ENCODE measurements around the gene BATF2.

Gene BATF2

DNA sequence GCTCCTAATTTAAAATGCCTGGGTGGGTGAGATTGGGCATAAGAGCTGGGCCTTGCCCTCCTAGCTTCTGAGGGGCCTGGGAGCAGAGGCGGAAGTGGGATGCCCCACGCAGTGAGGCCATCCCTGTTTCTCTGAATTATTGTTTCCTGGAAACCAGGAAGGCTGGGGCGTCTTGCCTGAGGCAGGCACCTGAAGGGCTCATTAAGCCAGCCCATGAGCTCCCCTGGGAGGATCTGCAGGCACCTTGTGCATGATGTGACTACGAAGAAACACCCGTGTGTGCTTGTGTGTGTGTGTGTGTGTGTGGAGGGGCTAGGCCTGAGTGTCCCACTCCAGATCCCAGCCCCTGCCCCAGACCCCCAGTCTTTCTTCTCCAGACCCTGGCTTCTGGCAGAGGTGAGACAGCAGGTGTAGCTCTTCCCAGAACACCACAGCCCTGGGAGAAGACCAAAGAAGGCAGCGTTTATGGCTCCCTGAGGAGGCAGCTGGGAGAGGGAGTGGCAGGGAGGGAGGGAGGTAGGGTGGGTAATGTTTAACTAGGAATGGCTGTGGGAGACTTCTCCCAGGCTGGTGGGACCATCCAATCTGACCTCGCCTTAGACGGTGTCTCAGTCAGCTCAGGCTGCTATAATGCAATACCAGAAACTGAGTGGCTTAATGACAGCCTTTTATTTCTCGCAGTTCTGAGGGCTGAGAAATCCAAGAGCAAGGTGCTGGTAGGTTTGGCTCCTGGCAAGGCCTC, 2.1 kb upstream of the BATF2 start:
- Histone ChIP-seq H2BK120ac (ENCODE audit: low read depth, low read length) (no peak overlapping the region), H3K14ac (ENCODE audit: low read length in 2 of 2) (no peak overlapping the region), H2BK15ac (ENCODE audit: low read depth, poor library complexity, severe bottlenecking) (no peak overlapping the region), H2AK5ac (ENCODE audit: low read length, severe bottlenecking) (no peak overlapping the region), H2BK12ac (ENCODE audit: low read length in 2 of 2) (no peak overlapping the region), H2AFZ (ENCODE audit: low read depth, low read length) (no peak overlapping the region), H3K27ac (ENCODE audit: low read length, poor library complexity, severe bottlenecking) (no peak overlapping the region), H3K4me1 (ENCODE audit: control insufficient read depth, insufficient read depth, low read depth, low read length) (peaks cover 14% of the 10 kb centered on the region), H2BK5ac (ENCODE audit: low read depth, low read length, poor library complexity, severe bottlenecking) (no peak overlapping the region), H3K18ac (ENCODE audit: low read depth in 1 of 2, low read length in 2 of 2) (no peak overlapping the region), H3K4me2 (ENCODE audit: low read length, poor library complexity, severe bottlenecking) (no peak overlapping the region), H3K9ac (ENCODE audit: low read length) (no peak overlapping the region), H4K8ac (ENCODE audit: low read length) (no peak overlapping the region), H3K79me1 (replicated peaks; ENCODE audit: low read length, poor library complexity, severe bottlenecking) (no peaks in the 10 kb centered on the region), H4K91ac (ENCODE audit: low read length) (no peak overlapping the region), H3K36me3 (ENCODE audit: control insufficient read depth in 1 of 2, insufficient read depth in 2 of 2, low read depth in 1 of 2, low read length in 2 of 2) (no peaks in the 10 kb centered on the region), H3K4me3 (ENCODE audit: insufficient read depth in 1 of 2, low read depth in 1 of 2, low read length in 2 of 2) (no peak overlapping the region), H3K27me3 (ENCODE audit: control insufficient read depth in 1 of 2, insufficient read depth in 1 of 2, low read length in 2 of 2) (peaks cover 5 to 7% of the 10 kb centered on the region in 2 experiments), H3K4ac (ENCODE audit: low read depth in 1 of 2, low read length in 2 of 2) (no peak overlapping the region), H3K23ac (ENCODE audit: low read length in 2 of 2) (no peak overlapping the region), H3K9me3 (ENCODE audit: control insufficient read depth, low read length) (no peaks in the 10 kb centered on the region)
- DNase-seq: no peak
- 79% methylated on average over 7 of the region's 9 CpGs for WGBS

DNA sequence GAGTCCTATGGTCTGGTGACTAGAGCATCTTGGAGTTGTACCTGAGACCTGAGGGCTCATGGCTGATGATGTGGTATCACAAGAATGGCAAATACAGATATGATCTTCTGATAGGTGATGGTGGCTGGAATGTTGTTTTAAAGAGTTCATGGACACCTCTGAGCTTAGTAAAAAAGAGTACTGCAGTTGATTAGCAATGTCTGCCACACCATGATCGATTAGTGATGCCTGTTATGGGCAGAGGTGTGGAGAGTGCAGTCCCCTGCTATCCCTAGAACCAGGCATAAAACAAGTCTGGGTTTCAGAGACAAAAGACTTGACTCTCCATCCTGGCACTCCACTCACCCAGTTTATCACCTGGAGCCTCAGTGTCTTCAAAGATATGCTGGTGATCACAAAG, 1.4 kb upstream of the BATF2 start:
- no peak overlapping the region for H2AK5ac ChIP-seq (ENCODE audit: low read length, severe bottlenecking)
- DNase-seq: no peak
- H3K4ac ChIP-seq (ENCODE audit: low read depth in 1 of 2, low read length in 2 of 2): no peak overlapping the region
- no peak overlapping the region for H3K4me3 ChIP-seq (ENCODE audit: insufficient read depth in 1 of 2, low read depth in 1 of 2, low read length in 2 of 2)
- H3K4me2 ChIP-seq (ENCODE audit: low read length, poor library complexity, severe bottlenecking): no peak overlapping the region
- no peaks in the 10 kb centered on the region for H3K36me3 ChIP-seq (ENCODE audit: control insufficient read depth in 1 of 2, insufficient read depth in 2 of 2, low read depth in 1 of 2, low read length in 2 of 2)
- no peak overlapping the region for H4K8ac ChIP-seq (ENCODE audit: low read length)
- no peak overlapping the region for H3K18ac ChIP-seq (ENCODE audit: low read depth in 1 of 2, low read length in 2 of 2)
- 80% methylated on average over 1 of the region's 1 CpG for WGBS
- no peak overlapping the region for H2BK120ac ChIP-seq (ENCODE audit: low read depth, low read length)
- no peak overlapping the region for H3K9ac ChIP-seq (ENCODE audit: low read length)
- H3K4me1 ChIP-seq (ENCODE audit: control insufficient read depth, insufficient read depth, low read depth, low read length): peaks cover 14% of the 10 kb centered on the region
- H3K79me1 ChIP-seq (replicated peaks; ENCODE audit: low read length, poor library complexity, severe bottlenecking): no peaks in the 10 kb centered on the region
- no peak overlapping the region for H2BK15ac ChIP-seq (ENCODE audit: low read depth, poor library complexity, severe bottlenecking)
- H3K23ac ChIP-seq (ENCODE audit: low read length in 2 of 2): no peak overlapping the region
- H2BK12ac ChIP-seq (ENCODE audit: low read length in 2 of 2): no peak overlapping the region
- peaks cover 5 to 7% of the 10 kb centered on the region in 2 experiments for H3K27me3 ChIP-seq (ENCODE audit: control insufficient read depth in 1 of 2, insufficient read depth in 1 of 2, low read length in 2 of 2)
- H3K14ac ChIP-seq (ENCODE audit: low read length in 2 of 2): no peak overlapping the region
- no peak overlapping the region for H4K91ac ChIP-seq (ENCODE audit: low read length)
- H3K9me3 ChIP-seq (ENCODE audit: control insufficient read depth, low read length): no peaks in the 10 kb centered on the region
- no peak overlapping the region for H3K27ac ChIP-seq (ENCODE audit: low read length, poor library complexity, severe bottlenecking)
- H2AFZ ChIP-seq (ENCODE audit: low read depth, low read length): no peak overlapping the region
- no peak overlapping the region for H2BK5ac ChIP-seq (ENCODE audit: low read depth, low read length, poor library complexity, severe bottlenecking)

DNA sequence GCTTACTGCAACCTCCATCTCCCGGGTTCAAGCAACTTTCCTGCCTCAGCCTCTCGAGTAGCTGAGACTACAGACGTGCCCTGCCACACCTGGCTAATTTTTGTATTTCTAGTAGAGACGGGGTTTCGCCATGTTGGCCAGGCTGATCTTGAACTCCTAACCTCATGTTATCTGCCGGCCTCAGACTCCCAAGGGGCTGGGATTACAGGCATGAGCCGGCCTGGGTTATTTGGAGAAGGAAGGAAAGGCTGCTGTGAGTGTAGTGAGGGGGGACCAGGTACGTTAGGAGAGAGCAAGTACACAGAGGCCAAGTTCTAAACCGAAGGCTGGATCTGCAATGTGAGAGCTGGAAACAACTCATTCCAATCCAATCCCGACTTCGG, 453 bp downstream of the BATF2 start:
- no peak overlapping the region for H3K4me3 ChIP-seq (ENCODE audit: insufficient read depth in 1 of 2, low read depth in 1 of 2, low read length in 2 of 2)
- H3K4me2 ChIP-seq (ENCODE audit: low read length, poor library complexity, severe bottlenecking): no peak overlapping the region
- H2BK15ac ChIP-seq (ENCODE audit: low read depth, poor library complexity, severe bottlenecking): peak overlapping the region; percentile 37
- peak overlapping the region; percentile 81 for H4K8ac ChIP-seq (ENCODE audit: low read length)
- no peak overlapping the region for H3K9ac ChIP-seq (ENCODE audit: low read length)
- peaks cover 14% of the 10 kb centered on the region for H3K4me1 ChIP-seq (ENCODE audit: control insufficient read depth, insufficient read depth, low read depth, low read length)
- H3K23ac ChIP-seq (ENCODE audit: low read length in 2 of 2): no peak overlapping the region
- DNase-seq: no peak
- H3K4ac ChIP-seq (ENCODE audit: low read depth in 1 of 2, low read length in 2 of 2): peak overlapping the region; percentile 35 to 85
- WGBS: 76% methylated on average over 11 of the region's 11 CpGs
- peaks cover 5 to 7% of the 10 kb centered on the region in 2 experiments for H3K27me3 ChIP-seq (ENCODE audit: control insufficient read depth in 1 of 2, insufficient read depth in 1 of 2, low read length in 2 of 2)
- H2AFZ ChIP-seq (ENCODE audit: low read depth, low read length): peak overlapping the region; percentile 60
- peak overlapping the region; percentile 54 for H4K91ac ChIP-seq (ENCODE audit: low read length)
- no peaks in the 10 kb centered on the region for H3K79me1 ChIP-seq (replicated peaks; ENCODE audit: low read length, poor library complexity, severe bottlenecking)
- H3K27ac ChIP-seq (ENCODE audit: low read length, poor library complexity, severe bottlenecking): no peak overlapping the region
- H2BK12ac ChIP-seq (ENCODE audit: low read length in 2 of 2): peak overlapping the region; percentile 29 to 53
- no peaks in the 10 kb centered on the region for H3K9me3 ChIP-seq (ENCODE audit: control insufficient read depth, low read length)
- H2BK5ac ChIP-seq (ENCODE audit: low read depth, low read length, poor library complexity, severe bottlenecking): no peak overlapping the region
- H3K14ac ChIP-seq (ENCODE audit: low read length in 2 of 2): no peak overlapping the region
- H3K18ac ChIP-seq (ENCODE audit: low read depth in 1 of 2, low read length in 2 of 2): peak overlapping the region; percentile 75 to 83
- no peak overlapping the region for H2AK5ac ChIP-seq (ENCODE audit: low read length, severe bottlenecking)
- H3K36me3 ChIP-seq (ENCODE audit: control insufficient read depth in 1 of 2, insufficient read depth in 2 of 2, low read depth in 1 of 2, low read length in 2 of 2): no peaks in the 10 kb centered on the region
- H2BK120ac ChIP-seq (ENCODE audit: low read depth, low read length): peak overlapping the region; percentile 57

DNA sequence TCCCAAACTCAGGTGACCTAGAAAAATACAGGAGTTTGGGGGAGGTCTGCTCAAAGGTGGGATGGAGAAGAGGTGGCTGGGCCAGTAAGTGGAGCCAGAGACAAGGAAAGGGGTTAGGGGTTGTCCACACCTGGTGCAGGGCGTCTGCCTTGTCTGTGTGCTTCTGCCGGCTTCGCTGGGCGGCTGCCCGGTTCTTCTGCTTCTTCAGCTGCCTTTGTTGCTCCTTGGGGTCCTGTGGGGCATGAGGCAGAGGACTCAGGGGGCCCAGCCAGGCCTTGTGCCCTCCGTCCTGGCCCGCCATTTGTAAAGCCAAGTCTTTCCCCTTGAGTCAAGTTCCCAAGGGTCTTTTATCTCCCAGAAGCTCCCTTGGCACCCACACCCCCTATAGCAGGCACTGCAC, 2.5 kb downstream of the BATF2 start:
- Histone ChIP-seq H3K18ac (ENCODE audit: low read depth in 1 of 2, low read length in 2 of 2) (no peak overlapping the region), H3K23ac (ENCODE audit: low read length in 2 of 2) (no peak overlapping the region), H3K4me1 (ENCODE audit: control insufficient read depth, insufficient read depth, low read depth, low read length) (peaks cover 15% of the 10 kb centered on the region), H2AFZ (ENCODE audit: low read depth, low read length) (no peak overlapping the region), H3K4ac (ENCODE audit: low read depth in 1 of 2, low read length in 2 of 2) (no peak overlapping the region), H2AK5ac (ENCODE audit: low read length, severe bottlenecking) (no peak overlapping the region), H3K27ac (ENCODE audit: low read length, poor library complexity, severe bottlenecking) (no peak overlapping the region), H2BK120ac (ENCODE audit: low read depth, low read length) (no peak overlapping the region), H3K36me3 (ENCODE audit: control insufficient read depth in 1 of 2, insufficient read depth in 2 of 2, low read depth in 1 of 2, low read length in 2 of 2) (no peaks in the 10 kb centered on the region), H3K9me3 (ENCODE audit: control insufficient read depth, low read length) (no peaks in the 10 kb centered on the region), H2BK12ac (ENCODE audit: low read length in 2 of 2) (no peak overlapping the region), H3K27me3 (ENCODE audit: control insufficient read depth in 1 of 2, insufficient read depth in 1 of 2, low read length in 2 of 2) (peaks cover 7 to 11% of the 10 kb centered on the region in 2 experiments), H3K4me2 (ENCODE audit: low read length, poor library complexity, severe bottlenecking) (no peak overlapping the region), H2BK5ac (ENCODE audit: low read depth, low read length, poor library complexity, severe bottlenecking) (no peak overlapping the region), H2BK15ac (ENCODE audit: low read depth, poor library complexity, severe bottlenecking) (no peak overlapping the region), H3K79me1 (replicated peaks; ENCODE audit: low read length, poor library complexity, severe bottlenecking) (no peaks in the 10 kb centered on the region), H4K91ac (ENCODE audit: low read length) (no peak overlapping the region), H3K9ac (ENCODE audit: low read length) (no peak overlapping the region), H3K14ac (ENCODE audit: low read length in 2 of 2) (no peak overlapping the region), H4K8ac (ENCODE audit: low read length) (no peak overlapping the region), H3K4me3 (ENCODE audit: insufficient read depth in 1 of 2, low read depth in 1 of 2, low read length in 2 of 2) (no peak overlapping the region)
- 92% methylated on average over 7 of the region's 7 CpGs for WGBS
- DNase-seq: no peak

All from mesenchymal stem cell (in vitro differentiated cells and primary cell).